ENCODE data around the gene PDE4D. TPM values are rescaled to one million over a fixed set of nuclear protein-coding genes. Genes with fewer than 3 reads are reported as not detected.

Gene PDE4D
- total RNA-seq, 4 donors from 2014 or later: 14.7 to 36.3 (median 24.7) TPM

DNA sequence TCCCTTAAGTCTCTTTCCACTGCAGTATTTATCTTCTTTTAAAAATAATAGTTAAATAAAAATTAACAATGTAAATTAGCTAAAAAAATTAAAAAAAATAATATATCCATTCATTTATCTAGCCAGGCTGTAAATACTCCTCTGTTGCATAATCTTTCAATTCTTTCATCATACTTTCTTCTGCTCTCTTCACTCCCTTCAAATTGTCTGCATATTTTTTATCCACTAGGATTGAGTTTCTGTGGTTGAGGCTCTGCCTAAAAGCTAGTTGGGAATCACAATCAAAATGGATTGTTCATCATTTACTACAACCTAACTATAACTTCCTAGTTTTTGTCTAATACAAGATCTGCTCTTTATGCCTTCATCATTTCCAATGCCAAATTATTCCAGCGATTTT, 182.2 kb downstream of the PDE4D start:
- H3K4me3 ChIP-seq (replicated peaks in 1 of 3): no peak overlapping the region
- intact Hi-C loops (cut with DNase I): no loop called here
- no peak overlapping the region for H3K27ac ChIP-seq
- no peaks in the 10 kb centered on the region for H3K27me3 ChIP-seq
- H3K4me1 ChIP-seq: no peaks in the 10 kb centered on the region
- DNase-seq: no peak
- H3K36me3 ChIP-seq: no peaks in the 10 kb centered on the region
- no peak for TF ChIP-seq CTCF (IDR thresholded peaks at IDR 0.05)
- TF ChIP-seq POLR2A (IDR thresholded peaks at IDR 0.05): no peak
- 55 to 63% methylated on average over 1 of the region's 1 CpG for WGBS, 2 donors
- no peaks in the 10 kb centered on the region for H3K9me3 ChIP-seq

DNA sequence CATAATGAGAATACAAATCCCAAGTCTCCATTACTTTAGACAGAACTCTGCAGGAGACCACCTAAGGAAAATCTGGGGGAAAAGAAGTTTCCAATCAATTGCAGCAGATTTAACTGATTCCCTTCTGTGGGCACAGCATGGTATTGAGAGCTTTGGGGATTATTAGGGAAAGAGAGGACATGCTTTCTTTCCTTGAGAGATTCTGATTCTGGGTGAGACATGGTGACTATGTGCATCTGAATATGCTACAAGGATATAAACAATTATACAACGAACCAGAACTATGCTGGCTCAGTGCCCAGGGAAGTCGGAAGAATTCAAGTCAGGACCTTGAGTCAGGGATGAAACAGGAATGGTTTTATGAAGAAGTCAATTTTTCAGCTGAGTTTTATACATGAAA, 183.7 kb downstream of the PDE4D start:
- TF ChIP-seq POLR2A (IDR thresholded peaks at IDR 0.05) (no peak), CTCF (IDR thresholded peaks at IDR 0.05) (no peak)
- Histone ChIP-seq H3K27ac (no peak overlapping the region), H3K4me3 (replicated peaks in 1 of 3) (no peak overlapping the region), H3K27me3 (no peaks in the 10 kb centered on the region), H3K4me1 (no peaks in the 10 kb centered on the region), H3K36me3 (no peaks in the 10 kb centered on the region), H3K9me3 (no peaks in the 10 kb centered on the region)
- no peak for DNase-seq
- intact Hi-C loops (cut with DNase I): no loop called here
- 12 to 19% methylated on average over 2 of the region's 2 CpGs for WGBS, 2 donors

DNA sequence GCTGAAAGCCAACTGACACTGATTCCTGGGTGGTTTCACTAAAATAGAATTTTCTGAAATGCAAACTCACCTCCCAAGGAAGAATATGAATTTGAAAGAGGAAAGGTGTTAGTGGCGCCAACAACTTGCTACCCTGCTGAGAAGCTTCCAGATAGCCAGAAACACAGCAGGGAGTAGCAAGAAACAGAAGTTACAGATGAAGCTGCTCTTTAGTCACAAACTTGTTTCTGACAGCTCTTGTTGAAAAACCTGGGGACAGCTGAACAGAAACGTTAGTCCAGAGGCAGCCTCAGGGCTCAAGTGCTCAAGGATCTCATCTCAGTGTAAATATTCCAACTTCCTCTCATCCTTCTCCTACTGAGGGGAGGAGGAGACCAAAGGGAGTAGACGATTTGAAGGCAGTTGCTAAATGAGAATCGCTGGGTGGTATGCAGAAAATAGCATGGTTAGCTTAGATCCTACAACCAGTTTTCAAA, 184.1 kb downstream of the PDE4D start:
- Histone ChIP-seq H3K4me3 (replicated peaks in 1 of 3) (no peak overlapping the region), H3K9me3 (no peaks in the 10 kb centered on the region), H3K27me3 (no peaks in the 10 kb centered on the region), H3K27ac (no peak overlapping the region), H3K36me3 (no peaks in the 10 kb centered on the region), H3K4me1 (no peaks in the 10 kb centered on the region)
- no peak for TF ChIP-seq CTCF (IDR thresholded peaks at IDR 0.05)
- no peak for TF ChIP-seq POLR2A (IDR thresholded peaks at IDR 0.05)
- DNase-seq: no peak
- WGBS, 2 donors: 24 to 33% methylated on average over 4 of the region's 4 CpGs
- intact Hi-C loops (cut with DNase I): no loop called here

- H3K36me3 ChIP-seq: no peaks in the 10 kb centered on the region
- intact Hi-C loops (cut with DNase I): no loop called here
- 76 to 91% methylated on average over 1 of the region's 1 CpG for WGBS, 2 donors
- DNase-seq: no peak
- no peak overlapping the region for H3K27ac ChIP-seq
- no peaks in the 10 kb centered on the region for H3K4me1 ChIP-seq
- H3K4me3 ChIP-seq (replicated peaks in 1 of 3): no peak overlapping the region
- TF ChIP-seq POLR2A (IDR thresholded peaks at IDR 0.05) (no peak), CTCF (IDR thresholded peaks at IDR 0.05) (no peak)
- H3K27me3 ChIP-seq: no peaks in the 10 kb centered on the region
- no peaks in the 10 kb centered on the region for H3K9me3 ChIP-seq
These were observed 188.6 kb downstream of the PDE4D start for GRCh38 chr5:59704936-59705335.

DNA sequence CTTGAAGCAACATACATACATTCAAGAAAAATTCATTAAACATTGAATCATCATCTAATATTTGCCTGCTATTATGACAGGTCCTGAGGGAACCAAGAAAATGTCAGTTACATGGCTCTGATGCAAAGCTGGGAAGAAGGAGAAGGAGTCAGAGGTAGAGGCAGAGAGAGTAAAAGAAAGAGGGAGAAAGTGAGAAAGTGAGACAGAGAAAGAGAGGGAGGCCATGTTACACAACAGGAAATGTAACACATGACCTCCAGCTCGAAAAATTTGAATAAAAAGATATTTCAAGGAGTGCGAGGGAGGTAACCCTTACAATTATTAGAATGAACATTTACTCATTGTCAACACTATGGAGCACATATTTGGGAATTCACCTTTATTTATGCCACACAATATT, 189.7 kb downstream of the PDE4D start:
- TF ChIP-seq POLR2A (IDR thresholded peaks at IDR 0.05) (no peak), CTCF (IDR thresholded peaks at IDR 0.05) (no peak)
- 85% methylated on average over 2 of the region's 2 CpGs for WGBS, 2 donors
- Histone ChIP-seq H3K27ac (no peak overlapping the region), H3K4me3 (replicated peaks in 1 of 3) (no peak overlapping the region), H3K36me3 (no peaks in the 10 kb centered on the region), H3K27me3 (no peaks in the 10 kb centered on the region), H3K9me3 (no peaks in the 10 kb centered on the region), H3K4me1 (no peaks in the 10 kb centered on the region)
- intact Hi-C loops (cut with DNase I): no loop called here
- DNase-seq: no peak
